Measurements from ENCODE around the gene ZNF217. TPM values are rescaled to one million over a fixed set of nuclear protein-coding genes. Genes with fewer than 3 reads are reported as not detected.
A peak's percentile ranks its signal among the peaks of the same experiment; 100 is the strongest.

The ZNF217 gene
- total RNA-seq, 6 donors from 2014 or later = 18.7 to 38.4 (median 33.9) TPM

GRCh38 chr20:53599044-53599362 lies 5.4 kb upstream of the ZNF217 start:
- Histone ChIP-seq H3K27me3 (no peaks in the 10 kb centered on the region), H3K9me3 (no peaks in the 10 kb centered on the region), H3K4me3 (no peak overlapping the region), H3K4me1 (peaks cover 2 to 15% (median 6%) of the 10 kb centered on the region in 4 donors), H3K27ac (peak overlapping the region in 1 of 4 donors; percentile 5), H3K36me3 (no peaks in the 10 kb centered on the region)
- WGBS, 2 donors = 78 to 83% methylated on average over 2 of the region's 2 CpGs
- DNase-seq (no peak), ATAC-seq (ENCODE audit: low FRiP score in 2 of 2) (no peak)
- TF ChIP-seq POLR2AphosphoS5 (IDR thresholded peaks at IDR 0.05) (no peak), CTCF (IDR thresholded peaks at IDR 0.05) (no peak), POLR2A (IDR thresholded peaks at IDR 0.05) (no peak), EP300 (IDR thresholded peaks at IDR 0.05) (no peak)

GRCh38 chr20:53598140-53599043 lies 4.8 kb upstream of the ZNF217 start:
- H3K36me3 ChIP-seq = no peaks in the 10 kb centered on the region
- no peak overlapping the region for H3K4me3 ChIP-seq
- TF ChIP-seq CTCF (IDR thresholded peaks at IDR 0.05) (no peak), POLR2A (IDR thresholded peaks at IDR 0.05) (no peak), POLR2AphosphoS5 (IDR thresholded peaks at IDR 0.05) (no peak), EP300 (IDR thresholded peaks at IDR 0.05) (no peak)
- H3K27me3 ChIP-seq = no peaks in the 10 kb centered on the region
- DNase-seq (no peak), ATAC-seq (ENCODE audit: low FRiP score in 2 of 2) (no peak)
- WGBS, 2 donors = 86% methylated on average over 9 of the region's 9 CpGs
- H3K9me3 ChIP-seq = no peaks in the 10 kb centered on the region
- H3K27ac ChIP-seq = peak overlapping the region in 1 of 4 donors; percentile 5
- peaks cover 2 to 15% (median 6%) of the 10 kb centered on the region in 4 donors for H3K4me1 ChIP-seq

GRCh38 chr20:53597521-53598120 lies 4.0 kb upstream of the ZNF217 start:
- WGBS, 2 donors = 63 to 73% methylated on average over 4 of the region's 4 CpGs
- no peaks in the 10 kb centered on the region for H3K27me3 ChIP-seq
- no peak overlapping the region for H3K27ac ChIP-seq
- no peak for TF ChIP-seq EP300 (IDR thresholded peaks at IDR 0.05)
- TF ChIP-seq CTCF (IDR thresholded peaks at IDR 0.05) = no peak
- TF ChIP-seq POLR2AphosphoS5 (IDR thresholded peaks at IDR 0.05) = no peak
- TF ChIP-seq POLR2A (IDR thresholded peaks at IDR 0.05) = no peak
- DNase-seq = no peak
- H3K4me3 ChIP-seq = no peak overlapping the region
- H3K4me1 ChIP-seq = peaks cover 2 to 15% (median 6%) of the 10 kb centered on the region in 4 donors
- H3K9me3 ChIP-seq = no peaks in the 10 kb centered on the region
- ATAC-seq (ENCODE audit: low FRiP score in 2 of 2) = no peak
- no peaks in the 10 kb centered on the region for H3K36me3 ChIP-seq

- H3K27me3 ChIP-seq = no peaks in the 10 kb centered on the region
- 28 to 33% methylated on average over 3 of the region's 3 CpGs for WGBS, 2 donors
Measured at GRCh38 chr20:53597030-53597482, 3.4 kb upstream of the ZNF217 start.

More at GRCh38 chr20:53597030-53597482, 3.4 kb upstream of the ZNF217 start:
- peak overlapping the region in 3 of 4 donors; percentile 94 to 98 (median 98) for H3K27ac ChIP-seq
- DNase-seq (no peak), ATAC-seq (ENCODE audit: low FRiP score in 2 of 2) (no peak)
- H3K4me3 ChIP-seq = no peak overlapping the region
- no peak for TF ChIP-seq EP300 (IDR thresholded peaks at IDR 0.05)
- no peak for TF ChIP-seq POLR2A (IDR thresholded peaks at IDR 0.05)
- TF ChIP-seq POLR2AphosphoS5 (IDR thresholded peaks at IDR 0.05) = no peak
- H3K36me3 ChIP-seq = no peaks in the 10 kb centered on the region
- H3K4me1 ChIP-seq = peaks cover 2 to 15% (median 6%) of the 10 kb centered on the region in 4 donors
- no peaks in the 10 kb centered on the region for H3K9me3 ChIP-seq

Measured in upper lobe of left lung (tissue), 6 donors.